Uterus (tissue), 2 donors: ENCODE data around the gene GOLGA3.

ENCODE experiments used
- CTCF ChIP-seq, 4 experiments: fragments of 200-600 bp in 2 of 4; fragments of 450-650 bp in 2 of 4; sonication (generic) in 2 of 4; IDR thresholded peaks; one replicate each; pipeline ENCODE4 v1.5.1; 2016 to 2019; ENCODE audit warnings: antibody characterized with exemption in 4 of 4, mild to moderate bottlenecking in 2 of 4, moderate library complexity in 1 of 4
- POLR2A ChIP-seq, 2 donors: fragments of 450-650 bp; IDR thresholded peaks; one replicate each; pipeline ENCODE4 v1.6.1; 2016; ENCODE audit warnings: antibody characterized with exemption in 2 of 2, mild to moderate bottlenecking in 1 of 2, moderate library complexity in 1 of 2

GRCh38 chr12:132834181-132834711 is 5.6 kb upstream of the GOLGA3 start:
- TF ChIP-seq CTCF (IDR thresholded peaks at IDR 0.05) (no peak), POLR2A (IDR thresholded peaks at IDR 0.05) (no peak)
